HG02852 (cell line): ENCODE measurements around the gene NKX1-1.
"Not testable (repeated sequence)": the region's sequence is repeated elsewhere in the genome, so short reads cannot be mapped to it uniquely, and the experiment has no call there.

Experiments
- ATAC-seq: cut with Tn5 transposase; IDR thresholded peaks from one replicate; pipeline ENCODE4 v1.9.1; 2021; ENCODE audit warnings: mild to moderate bottlenecking, moderate library complexity; ENCODE audit not compliant: unreplicated experiment

NKX1-1 gene

DNA sequence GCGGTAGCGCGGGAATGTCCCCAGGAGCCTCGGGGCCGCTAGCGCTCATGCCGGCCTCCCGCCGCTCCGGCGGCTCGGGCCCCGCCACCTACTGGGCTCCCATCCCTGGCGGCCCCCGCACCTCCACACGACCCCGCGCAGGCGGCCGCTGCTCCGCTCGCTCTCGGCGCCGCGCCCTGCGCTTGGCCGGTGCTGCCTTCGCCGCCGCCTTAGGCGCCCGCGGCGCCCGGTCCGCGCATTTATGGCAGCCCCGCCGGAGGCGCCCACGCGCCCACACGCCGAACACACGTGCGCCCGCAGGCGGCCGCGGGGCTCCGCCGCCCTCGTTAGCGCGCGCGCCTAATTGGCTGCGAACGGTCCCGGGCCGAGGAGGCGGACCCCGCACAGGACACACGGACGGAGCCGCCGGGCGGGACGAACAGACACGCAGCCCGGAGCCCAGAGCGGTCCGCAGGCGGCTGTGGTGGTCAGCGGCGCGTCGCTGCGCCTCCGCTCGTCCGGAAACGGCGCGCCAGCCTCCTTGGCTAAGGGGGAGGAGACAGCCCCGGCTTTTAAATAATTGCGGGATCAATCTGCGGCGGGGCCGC is at the start of gene NKX1-1:
Gene NKX1-1 (minus strand): TSS at position 49 of the 587 bp plus-strand sequence. CDS start 0 bp downstream, at position 49.
- no peak for ATAC-seq

- no peak for ATAC-seq
Measured at GRCh38 chr4:1453731-1454130, 47.5 kb upstream of the NKX1-1 start.

- no peak for ATAC-seq
Measured at GRCh38 chr4:1452431-1453051, 46.3 kb upstream of the NKX1-1 start.

DNA sequence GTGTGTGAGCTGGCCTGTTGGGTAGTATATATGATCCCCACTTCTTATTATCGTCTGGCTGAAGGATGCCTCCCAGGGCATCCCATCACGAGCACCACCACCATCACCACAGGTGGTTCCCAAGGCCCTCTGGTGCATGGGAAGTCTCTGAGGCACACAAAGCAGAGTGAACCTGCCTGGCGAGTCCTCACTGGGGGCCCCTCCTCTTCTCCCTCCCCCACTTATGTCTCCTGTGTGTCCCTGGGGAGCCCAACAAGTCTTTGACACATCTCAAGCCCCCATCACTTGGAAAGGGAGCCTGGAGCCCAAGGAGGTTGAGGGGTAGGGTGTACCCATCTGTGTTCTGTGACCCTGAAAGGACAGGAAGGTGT is 45.5 kb upstream of the NKX1-1 start:
- ATAC-seq = no peak

DNA sequence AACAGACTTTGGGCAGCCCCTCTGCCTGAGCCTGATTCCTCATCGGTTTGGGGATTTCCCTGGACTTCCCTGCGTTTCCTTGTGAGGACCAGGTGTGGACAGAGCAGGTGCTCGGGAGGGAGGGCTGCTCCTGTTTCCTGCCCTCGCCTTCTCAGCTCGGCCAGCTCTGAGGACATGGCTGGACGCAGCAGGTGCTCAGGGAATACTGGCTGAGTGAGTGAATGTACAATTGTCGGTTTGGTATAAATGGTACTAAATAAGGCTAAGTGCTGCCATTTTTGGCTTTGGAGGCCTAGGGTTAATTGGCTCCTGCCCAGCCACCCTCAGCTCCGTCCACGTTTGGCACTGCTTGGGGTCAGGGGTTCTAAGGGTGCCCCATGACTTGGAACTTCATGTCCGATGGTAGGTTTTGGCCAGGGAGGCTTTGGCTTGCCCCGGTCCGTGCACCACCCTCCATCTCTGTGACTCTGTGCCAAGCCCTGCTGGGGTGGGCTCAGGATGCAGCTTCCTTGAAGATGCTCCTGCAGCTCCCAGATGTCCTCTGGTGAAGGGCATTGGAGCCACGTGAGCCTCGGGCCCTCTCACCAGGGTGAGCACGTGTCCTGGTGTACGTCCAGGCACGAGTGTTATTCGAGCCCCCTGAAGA is 45.0 kb upstream of the NKX1-1 start:
- no peak for ATAC-seq

DNA sequence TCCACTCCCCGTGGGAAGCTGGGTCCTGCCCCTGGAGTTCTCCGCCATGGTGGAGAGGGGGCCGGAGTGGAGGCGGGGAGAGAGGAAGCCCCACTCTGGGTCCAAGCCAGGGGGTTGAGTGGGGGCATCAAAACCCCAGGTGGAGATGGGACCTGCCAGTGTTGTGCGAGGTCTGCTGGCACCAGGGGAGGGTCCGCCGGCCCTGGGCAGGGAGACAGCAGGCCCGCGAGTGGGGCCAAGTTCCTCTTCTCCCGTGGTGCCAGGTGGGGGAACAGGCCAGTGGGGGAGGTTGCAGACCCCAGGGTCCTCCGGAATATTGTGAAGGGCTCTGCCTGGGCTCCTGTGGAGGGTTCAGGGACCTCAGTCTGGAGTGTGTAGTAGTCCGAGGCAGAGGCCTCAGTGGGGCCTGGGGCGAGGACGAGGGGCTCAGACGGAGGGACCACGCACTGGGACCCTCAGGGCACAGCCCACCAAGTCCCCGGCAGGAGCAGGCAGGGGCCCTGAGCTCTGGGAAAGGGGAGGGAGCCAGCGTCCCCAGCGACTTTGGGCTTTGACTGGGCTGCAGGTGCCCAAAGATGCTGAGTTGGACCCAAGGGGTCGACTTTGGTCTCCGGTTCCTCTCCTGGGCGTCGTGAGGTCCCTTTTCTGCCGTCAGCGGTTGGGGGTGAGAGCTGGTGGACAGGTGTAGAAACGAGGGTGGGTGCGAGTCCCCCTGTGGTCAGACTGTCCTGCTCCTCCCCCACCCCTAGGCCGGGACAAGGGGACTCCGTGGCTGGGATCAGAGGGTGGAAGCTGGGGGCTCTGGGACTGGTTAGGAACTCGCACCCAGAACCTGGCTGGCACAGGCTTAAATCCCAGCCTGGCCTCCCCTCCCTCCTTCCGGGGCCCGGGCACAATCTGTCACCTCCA is 43.8 kb upstream of the NKX1-1 start:
- ATAC-seq = no peak

DNA sequence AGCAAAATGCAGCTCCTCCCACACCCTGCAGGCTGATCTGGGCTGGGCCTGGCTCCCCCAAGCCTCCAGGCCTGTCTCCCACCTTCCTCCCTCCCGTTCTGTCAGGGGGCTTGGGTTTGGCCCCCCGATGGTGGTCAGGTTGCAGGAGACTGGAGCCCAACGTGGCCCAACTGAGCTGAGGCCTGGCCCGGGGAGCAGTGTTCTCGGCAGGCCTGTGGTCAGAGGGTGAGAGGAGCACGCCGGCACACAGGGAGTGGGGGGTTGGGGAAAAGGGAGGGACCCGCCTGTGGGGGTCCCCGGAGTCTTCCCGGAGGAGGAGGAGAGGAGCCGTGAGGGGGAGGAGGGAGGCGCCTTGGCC is 43.2 kb upstream of the NKX1-1 start:
- no peak for ATAC-seq

DNA sequence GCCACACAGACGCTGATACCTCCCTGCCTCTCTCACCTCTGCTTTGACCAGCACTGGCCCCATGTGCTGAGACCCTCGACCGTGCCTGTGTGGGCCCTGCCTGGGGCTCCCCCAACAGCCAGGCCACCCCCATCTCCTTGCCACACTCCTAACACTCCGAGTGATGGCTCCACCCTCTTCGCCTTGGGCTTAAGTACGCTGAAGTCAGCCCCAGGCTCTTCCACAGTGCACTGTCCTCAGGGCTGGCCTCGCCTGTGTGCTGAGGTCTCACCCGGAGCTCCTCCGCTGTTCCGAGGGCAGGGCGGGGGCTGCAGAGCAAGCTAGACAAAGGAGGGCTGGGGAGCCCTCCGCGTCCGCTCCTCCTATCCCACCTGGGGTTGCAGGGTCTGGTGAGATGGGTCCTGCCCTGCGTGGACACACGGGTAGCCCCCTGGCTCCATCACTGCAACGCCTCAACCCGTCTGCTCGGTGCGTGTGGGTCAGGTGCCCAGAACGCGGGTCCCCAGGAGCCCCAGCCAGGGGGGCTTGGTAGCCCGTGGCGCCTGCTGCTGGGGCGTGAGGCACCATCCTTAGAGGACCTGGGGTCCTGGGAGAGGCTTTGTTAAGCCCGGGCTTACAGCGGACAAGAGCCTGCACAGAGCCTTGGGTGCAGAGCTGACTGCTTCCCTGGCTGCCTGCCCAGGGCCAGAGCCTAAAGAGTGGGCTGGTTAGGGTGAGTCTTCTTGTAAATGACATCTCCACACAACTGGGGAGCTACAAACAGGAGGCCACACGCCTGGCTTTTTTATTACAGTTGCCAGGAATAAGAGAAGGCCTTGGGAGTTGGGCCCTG is 42.6 kb upstream of the NKX1-1 start:
- ATAC-seq = no peak

GRCh38 chr4:1447676-1448588 is 41.7 kb upstream of the NKX1-1 start:
- ATAC-seq = no peak

GRCh38 chr4:1446502-1447386 is 40.5 kb upstream of the NKX1-1 start:
- no peak for ATAC-seq

- no peak for ATAC-seq
Measured at GRCh38 chr4:1445716-1446445, 39.6 kb upstream of the NKX1-1 start.

DNA sequence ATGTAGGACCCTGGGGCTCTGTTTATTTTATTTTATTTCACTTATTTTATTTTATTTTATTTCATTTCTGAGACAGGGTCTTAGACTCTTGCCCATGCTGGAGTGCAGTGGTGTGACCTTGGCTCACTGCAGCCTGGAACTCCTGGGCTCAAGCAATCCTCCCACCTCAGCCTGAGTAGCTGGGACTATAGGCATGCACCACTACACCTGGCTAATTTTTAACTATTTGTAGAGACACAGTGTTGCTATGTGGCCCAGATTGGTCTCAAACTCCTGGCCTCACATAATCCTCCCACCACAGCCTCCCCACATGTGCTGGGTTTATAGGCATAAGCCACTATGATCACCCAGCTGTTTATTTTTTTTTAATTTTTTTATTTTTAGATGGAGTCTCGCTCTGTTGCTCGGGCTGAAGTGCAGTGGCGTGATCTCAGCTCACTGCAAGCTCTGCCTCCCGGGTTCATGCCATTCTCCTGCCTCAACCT is 37.5 kb upstream of the NKX1-1 start:
- ATAC-seq = not testable (repeated sequence)

- no peak for ATAC-seq
Measured at GRCh38 chr4:1427010-1427409, 20.8 kb upstream of the NKX1-1 start.

DNA sequence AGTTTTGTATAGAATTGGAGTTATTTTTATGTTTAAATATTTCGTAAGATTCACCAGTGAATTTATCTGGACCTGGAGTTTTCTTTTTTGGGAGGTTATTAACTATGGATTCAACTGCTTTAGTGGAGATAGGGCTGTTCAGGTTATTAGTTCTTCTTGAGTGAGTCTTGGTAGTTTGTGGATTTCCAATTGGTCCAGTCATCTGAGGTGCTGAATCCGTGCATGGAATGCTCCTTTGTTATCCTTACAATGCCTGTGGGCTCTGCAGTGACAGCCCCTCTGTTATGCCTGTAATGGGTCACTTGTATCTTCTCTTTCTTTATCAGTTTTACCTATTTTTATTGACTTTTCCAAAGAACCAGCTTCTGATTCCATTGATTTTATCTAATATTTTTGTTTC is 15.4 kb upstream of the NKX1-1 start:
- no peak for ATAC-seq

- ATAC-seq = no peak
Measured at GRCh38 chr4:1419708-1420107, 13.5 kb upstream of the NKX1-1 start.

- no peak for ATAC-seq
Measured at GRCh38 chr4:1418494-1419285, 12.4 kb upstream of the NKX1-1 start.
